Measurements from ENCODE around the gene MSMO1.
"Not testable (repeated sequence)": the region's sequence is repeated elsewhere in the genome, so short reads cannot be mapped to it uniquely, and the experiment has no call there.

Gene MSMO1

GRCh38 chr4:165324236-165324917 is 3.1 kb upstream of the MSMO1 start:
- DNase-seq (ENCODE audit: low read depth in 2 of 3, low spot score in 2 of 3): no peak

GRCh38 chr4:165324918-165325304 is 2.6 kb upstream of the MSMO1 start:
- DNase-seq (ENCODE audit: low read depth in 2 of 3, low spot score in 2 of 3): no peak

- DNase-seq (ENCODE audit: low read depth in 2 of 3, low spot score in 2 of 3): no peak
Measured at GRCh38 chr4:165325732-165326512, 1.5 kb upstream of the MSMO1 start.

- no peak for DNase-seq (ENCODE audit: low read depth in 2 of 3, low spot score in 2 of 3)
Measured at GRCh38 chr4:165326831-165327210, 648 bp upstream of the MSMO1 start.

GRCh38 chr4:165328101-165328425 is 594 bp downstream of the MSMO1 start:
- no peak for DNase-seq (ENCODE audit: low read depth in 2 of 3, low spot score in 2 of 3)

- DNase-seq (ENCODE audit: low read depth in 2 of 3, low spot score in 2 of 3): no peak
Measured at GRCh38 chr4:165328708-165329107, 1.2 kb downstream of the MSMO1 start.

GRCh38 chr4:165330071-165330470 is 2.6 kb downstream of the MSMO1 start:
- no peak for DNase-seq (ENCODE audit: low read depth in 2 of 3, low spot score in 2 of 3)

GRCh38 chr4:165330666-165331065 is 3.2 kb downstream of the MSMO1 start:
- DNase-seq (ENCODE audit: low read depth in 2 of 3, low spot score in 2 of 3): no peak

- DNase-seq (ENCODE audit: low read depth in 2 of 3, low spot score in 2 of 3): no peak
Measured at GRCh38 chr4:165331359-165331758, 3.9 kb downstream of the MSMO1 start.

- no peak for DNase-seq (ENCODE audit: low read depth in 2 of 3, low spot score in 2 of 3)
Measured at GRCh38 chr4:165331823-165332222, 4.4 kb downstream of the MSMO1 start.

- DNase-seq (ENCODE audit: low read depth in 2 of 3, low spot score in 2 of 3): no peak
Measured at GRCh38 chr4:165332502-165332901, 5.0 kb downstream of the MSMO1 start.

- DNase-seq (ENCODE audit: low read depth in 2 of 3, low spot score in 2 of 3): no peak
Measured at GRCh38 chr4:165335163-165335703, 7.8 kb downstream of the MSMO1 start.

- no peak for DNase-seq (ENCODE audit: low read depth in 2 of 3, low spot score in 2 of 3)
Measured at GRCh38 chr4:165336743-165337142, 9.3 kb downstream of the MSMO1 start.

GRCh38 chr4:165342340-165342739 is 14.9 kb downstream of the MSMO1 start:
- DNase-seq (ENCODE audit: low read depth in 2 of 3, low spot score in 2 of 3): not testable (repeated sequence)

- no peak for DNase-seq (ENCODE audit: low read depth in 2 of 3, low spot score in 2 of 3)
Measured at GRCh38 chr4:165343353-165344191, 16.1 kb downstream of the MSMO1 start.

- no peak for DNase-seq (ENCODE audit: low read depth in 2 of 3, low spot score in 2 of 3)
Measured at GRCh38 chr4:165345666-165346417, 18.4 kb downstream of the MSMO1 start.

- no peak for DNase-seq (ENCODE audit: low read depth in 2 of 3, low spot score in 2 of 3)
Measured at GRCh38 chr4:165347647-165348569, 20.4 kb downstream of the MSMO1 start.

GRCh38 chr4:165351359-165352130 is 24.1 kb downstream of the MSMO1 start:
- no peak for DNase-seq (ENCODE audit: low read depth in 2 of 3, low spot score in 2 of 3)

GRCh38 chr4:165355900-165356300 is 28.4 kb downstream of the MSMO1 start:
- no peak for DNase-seq (ENCODE audit: low read depth in 2 of 3, low spot score in 2 of 3)
